ENCODE measurements around the gene SPIRE1.

SPIRE1 gene

DNA sequence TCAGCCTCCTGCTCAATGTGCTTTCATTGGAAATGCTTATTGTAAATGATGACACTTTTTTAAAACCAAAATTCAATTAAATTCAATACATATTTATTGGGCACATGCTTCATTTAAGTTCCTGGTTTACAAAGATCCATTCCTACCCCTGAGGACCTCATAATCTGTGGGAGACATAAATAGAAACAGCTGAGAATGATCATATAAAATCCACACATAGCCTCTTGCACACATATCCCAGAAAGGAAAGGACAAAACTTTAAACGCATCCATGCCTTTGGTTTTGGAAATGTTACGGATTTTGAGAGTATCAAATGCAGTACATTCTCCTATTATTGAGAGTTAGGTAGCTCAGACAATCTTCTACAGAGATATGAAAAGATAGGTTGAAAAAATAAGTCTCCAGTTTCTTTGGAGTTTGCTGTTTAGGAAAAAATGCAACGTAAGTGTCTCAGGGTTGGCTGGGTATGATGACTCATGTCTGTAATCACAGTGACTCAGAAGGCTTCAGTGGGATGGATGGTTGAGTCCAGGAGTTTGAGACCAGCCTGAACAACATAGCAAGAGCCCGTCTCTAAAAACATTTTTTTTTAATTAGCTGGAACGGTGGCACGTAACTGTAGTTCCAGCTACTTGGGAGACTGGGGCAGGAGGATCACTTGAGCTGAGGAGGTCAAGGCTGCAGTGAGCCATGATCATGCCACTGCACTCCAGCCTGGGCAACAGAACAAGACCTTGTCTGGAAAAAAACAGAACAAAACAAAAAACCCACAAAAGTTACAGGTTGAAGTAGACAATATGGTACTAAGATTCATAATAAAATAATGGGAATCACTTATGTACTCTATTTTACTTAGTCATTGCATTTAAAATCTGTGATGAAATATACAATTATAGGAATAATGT is 254.1 kb downstream of the SPIRE1 start:
- Histone ChIP-seq H3K36me3 (ENCODE audit: control insufficient read depth in 2 of 2, insufficient read depth in 2 of 2, low read length in 2 of 2) (no peaks in the 10 kb centered on the region), H3K4me3 (ENCODE audit: low read length in 2 of 2) (no peak overlapping the region), H3K27ac (ENCODE audit: low read length) (no peak overlapping the region), H3K4me1 (ENCODE audit: control insufficient read depth, insufficient read depth, low read length) (peaks cover 4% of the 10 kb centered on the region), H3K9ac (ENCODE audit: low read length in 2 of 2) (no peak overlapping the region), H3K9me3 (ENCODE audit: control insufficient read depth in 2 of 2, low read length in 2 of 2) (no peaks in the 10 kb centered on the region), H3K27me3 (ENCODE audit: control insufficient read depth in 1 of 2, insufficient read depth in 2 of 2, low read length in 2 of 2) (no peaks in the 10 kb centered on the region)

DNA sequence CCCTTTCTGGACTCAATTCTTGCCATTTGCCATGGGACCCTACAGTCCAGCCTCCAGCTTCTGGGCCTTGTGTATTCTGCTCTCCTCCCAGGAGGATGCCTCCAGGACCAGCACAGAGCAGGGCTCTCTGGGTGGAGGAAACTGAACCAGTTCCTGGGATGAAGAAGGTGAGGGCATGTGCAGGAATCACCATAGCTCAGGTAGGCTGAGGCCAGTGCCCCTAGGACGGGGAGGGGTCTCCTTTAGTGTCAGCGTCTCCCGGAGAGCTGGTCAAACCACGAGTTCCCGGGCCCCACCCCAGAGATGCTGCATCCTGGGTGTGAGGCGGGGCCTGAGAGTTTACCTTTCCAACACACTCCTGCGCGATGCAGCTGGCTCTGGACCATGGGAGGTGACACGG is 256.0 kb downstream of the SPIRE1 start:
- Histone ChIP-seq H3K9me3 (ENCODE audit: control insufficient read depth in 2 of 2, low read length in 2 of 2) (no peaks in the 10 kb centered on the region), H3K27ac (ENCODE audit: low read length) (no peak overlapping the region), H3K4me1 (ENCODE audit: control insufficient read depth, insufficient read depth, low read length) (no peaks in the 10 kb centered on the region), H3K4me3 (ENCODE audit: low read length in 2 of 2) (no peak overlapping the region), H3K27me3 (ENCODE audit: control insufficient read depth in 1 of 2, insufficient read depth in 2 of 2, low read length in 2 of 2) (no peaks in the 10 kb centered on the region), H3K9ac (ENCODE audit: low read length in 2 of 2) (no peak overlapping the region), H3K36me3 (ENCODE audit: control insufficient read depth in 2 of 2, insufficient read depth in 2 of 2, low read length in 2 of 2) (no peaks in the 10 kb centered on the region)

DNA sequence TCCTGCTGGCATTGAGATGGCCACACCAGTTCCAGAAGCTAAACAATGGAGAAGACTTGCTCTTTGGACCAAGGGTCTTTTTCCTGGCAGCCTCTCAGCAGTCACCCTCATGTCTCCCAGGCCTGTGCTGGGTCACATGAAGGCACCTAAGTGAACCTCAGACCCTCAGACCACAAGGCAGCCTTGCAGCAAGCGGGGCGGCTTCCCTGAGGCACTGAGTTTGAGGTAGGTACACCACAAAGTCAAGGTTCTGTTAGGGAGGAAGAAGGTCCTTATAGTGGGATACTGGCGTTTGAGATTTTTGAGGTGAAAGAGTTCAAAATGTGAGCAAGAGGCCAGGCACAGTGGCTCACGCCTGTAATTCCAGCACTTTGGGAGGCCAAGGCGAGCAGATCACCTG is 258.7 kb downstream of the SPIRE1 start:
- no peaks in the 10 kb centered on the region for H3K9me3 ChIP-seq (ENCODE audit: control insufficient read depth in 2 of 2, low read length in 2 of 2)
- no peak overlapping the region for H3K9ac ChIP-seq (ENCODE audit: low read length in 2 of 2)
- H3K4me1 ChIP-seq (ENCODE audit: control insufficient read depth, insufficient read depth, low read length): no peaks in the 10 kb centered on the region
- no peaks in the 10 kb centered on the region for H3K36me3 ChIP-seq (ENCODE audit: control insufficient read depth in 2 of 2, insufficient read depth in 2 of 2, low read length in 2 of 2)
- H3K4me3 ChIP-seq (ENCODE audit: low read length in 2 of 2): no peak overlapping the region
- H3K27me3 ChIP-seq (ENCODE audit: control insufficient read depth in 1 of 2, insufficient read depth in 2 of 2, low read length in 2 of 2): no peaks in the 10 kb centered on the region
- no peak overlapping the region for H3K27ac ChIP-seq (ENCODE audit: low read length)

DNA sequence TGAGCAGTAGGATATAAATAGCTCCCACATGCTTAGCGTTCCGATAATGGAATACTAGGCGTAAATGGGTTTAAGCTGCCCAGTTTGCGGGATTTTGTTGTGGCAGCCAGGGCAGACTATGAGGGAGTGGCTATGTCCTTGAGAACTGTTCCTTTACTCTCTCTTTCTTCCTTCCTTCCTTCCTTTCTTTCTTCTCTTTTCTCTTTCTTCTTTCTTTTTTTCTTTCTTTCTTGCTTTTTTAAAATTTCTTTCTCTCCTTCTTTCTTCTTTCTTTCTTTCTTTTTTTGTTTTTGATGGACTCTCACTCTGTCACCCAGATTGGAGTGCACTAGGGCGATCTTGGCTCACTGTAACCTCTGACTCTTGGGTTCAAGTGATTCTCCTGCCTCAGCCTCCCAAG is 259.3 kb downstream of the SPIRE1 start:
- H3K4me3 ChIP-seq (ENCODE audit: low read length in 2 of 2): no peak overlapping the region
- no peak overlapping the region for H3K27ac ChIP-seq (ENCODE audit: low read length)
- H3K4me1 ChIP-seq (ENCODE audit: control insufficient read depth, insufficient read depth, low read length): no peaks in the 10 kb centered on the region
- H3K9me3 ChIP-seq (ENCODE audit: control insufficient read depth in 2 of 2, low read length in 2 of 2): no peaks in the 10 kb centered on the region
- H3K36me3 ChIP-seq (ENCODE audit: control insufficient read depth in 2 of 2, insufficient read depth in 2 of 2, low read length in 2 of 2): no peaks in the 10 kb centered on the region
- H3K9ac ChIP-seq (ENCODE audit: low read length in 2 of 2): no peak overlapping the region
- H3K27me3 ChIP-seq (ENCODE audit: control insufficient read depth in 1 of 2, insufficient read depth in 2 of 2, low read length in 2 of 2): no peaks in the 10 kb centered on the region

DNA sequence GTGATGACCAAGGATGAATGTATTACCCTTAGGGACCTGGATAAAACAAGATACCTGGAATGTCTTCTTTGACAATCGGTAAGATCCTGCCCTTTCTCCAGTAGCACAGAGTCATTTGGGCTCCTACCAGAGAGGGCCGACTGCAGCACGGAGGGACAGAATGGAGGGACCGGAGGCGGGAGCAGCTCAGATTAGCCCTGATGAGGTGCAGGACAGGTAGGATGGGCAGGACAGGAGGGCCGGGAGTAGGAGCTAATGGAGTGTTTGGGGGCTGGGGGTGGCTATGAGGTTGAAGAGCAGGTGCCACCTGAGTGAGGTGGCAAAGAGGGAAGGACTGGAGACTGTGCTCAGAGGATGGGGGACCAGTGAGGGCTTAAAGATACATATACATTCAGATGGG is 260.1 kb downstream of the SPIRE1 start:
- no peaks in the 10 kb centered on the region for H3K36me3 ChIP-seq (ENCODE audit: control insufficient read depth in 2 of 2, insufficient read depth in 2 of 2, low read length in 2 of 2)
- no peak overlapping the region for H3K9ac ChIP-seq (ENCODE audit: low read length in 2 of 2)
- H3K27ac ChIP-seq (ENCODE audit: low read length): no peak overlapping the region
- H3K4me1 ChIP-seq (ENCODE audit: control insufficient read depth, insufficient read depth, low read length): no peaks in the 10 kb centered on the region
- H3K4me3 ChIP-seq (ENCODE audit: low read length in 2 of 2): no peak overlapping the region
- H3K27me3 ChIP-seq (ENCODE audit: control insufficient read depth in 1 of 2, insufficient read depth in 2 of 2, low read length in 2 of 2): no peaks in the 10 kb centered on the region
- H3K9me3 ChIP-seq (ENCODE audit: control insufficient read depth in 2 of 2, low read length in 2 of 2): no peaks in the 10 kb centered on the region

DNA sequence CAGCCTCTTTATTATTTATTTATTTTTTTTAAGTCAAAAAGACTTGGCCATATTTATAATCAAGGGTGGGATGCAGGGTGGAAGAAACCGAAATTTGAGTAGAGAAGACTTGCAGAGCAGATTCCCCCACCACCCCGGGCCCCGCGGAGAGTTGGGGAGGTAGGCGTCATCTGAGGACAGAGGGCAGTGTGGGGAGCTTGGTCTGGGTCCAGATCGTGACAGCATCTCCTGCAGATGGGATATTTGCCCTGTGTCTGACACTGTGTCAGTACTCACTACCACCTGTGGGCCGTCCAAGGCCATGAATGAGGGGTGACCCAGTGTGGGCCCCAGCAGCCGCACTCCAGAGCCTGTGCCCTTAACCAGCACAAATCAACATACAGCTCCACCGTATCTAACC is 260.7 kb downstream of the SPIRE1 start:
- no peaks in the 10 kb centered on the region for H3K9me3 ChIP-seq (ENCODE audit: control insufficient read depth in 2 of 2, low read length in 2 of 2)
- no peaks in the 10 kb centered on the region for H3K4me1 ChIP-seq (ENCODE audit: control insufficient read depth, insufficient read depth, low read length)
- no peak overlapping the region for H3K4me3 ChIP-seq (ENCODE audit: low read length in 2 of 2)
- H3K27me3 ChIP-seq (ENCODE audit: control insufficient read depth in 1 of 2, insufficient read depth in 2 of 2, low read length in 2 of 2): no peaks in the 10 kb centered on the region
- no peak overlapping the region for H3K9ac ChIP-seq (ENCODE audit: low read length in 2 of 2)
- H3K36me3 ChIP-seq (ENCODE audit: control insufficient read depth in 2 of 2, insufficient read depth in 2 of 2, low read length in 2 of 2): no peaks in the 10 kb centered on the region
- H3K27ac ChIP-seq (ENCODE audit: low read length): no peak overlapping the region

Data from stomach smooth muscle (tissue), 2 donors.